H9 (cell line): ENCODE measurements around the gene FNDC3B. TPM values are rescaled to one million over a fixed set of nuclear protein-coding genes. Genes with fewer than 3 reads are reported as not detected.
A peak's percentile ranks its signal among the peaks of the same experiment; 100 is the strongest.

Experiments used
- DNase-seq: peaks from one replicate; pipeline ENCODE4 v3.0.0-alpha.2; 2017
- H2AFZ ChIP-seq: one replicate; pipeline ENCODE4 v1.6.1; 2013; ENCODE audit warnings: mild to moderate bottlenecking, low read length, control low read depth, moderate library complexity
- H2AK5ac ChIP-seq: 2 replicates; pipeline ENCODE4 v1.6.1; 2013; ENCODE audit warnings: low read length, control low read depth, mixed read lengths; ENCODE audit not compliant: insufficient read length
- H2BK120ac ChIP-seq: one replicate; pipeline ENCODE4 v1.6.1; 2013; ENCODE audit warnings: low read depth, mild to moderate bottlenecking, low read length, control low read depth, inconsistent platforms; ENCODE audit not compliant: poor library complexity, severe bottlenecking
- H2BK12ac ChIP-seq: 2 replicates; pipeline ENCODE4 v1.6.1; 2013; ENCODE audit warnings: low read length, control low read depth, mixed read lengths, low read depth; ENCODE audit not compliant: insufficient read length
- H2BK15ac ChIP-seq: 2 replicates; pipeline ENCODE4 v1.6.1; 2013; ENCODE audit warnings: low read depth, low read length, control low read depth
- H2BK20ac ChIP-seq: one replicate; pipeline ENCODE4 v1.6.1; 2013; ENCODE audit warnings: low read depth, mild to moderate bottlenecking, low read length, control low read depth, inconsistent platforms; ENCODE audit not compliant: poor library complexity, severe bottlenecking
- H2BK5ac ChIP-seq: 2 replicates; pipeline ENCODE4 v1.6.1; 2013; ENCODE audit warnings: low read length, control low read depth, mixed read lengths; ENCODE audit not compliant: insufficient read length
- H3K14ac ChIP-seq: 2 replicates; pipeline ENCODE4 v1.6.1; 2013; ENCODE audit warnings: low read length, control low read depth; ENCODE audit not compliant: insufficient read depth
- H3K18ac ChIP-seq: 2 replicates; pipeline ENCODE4 v1.6.1; 2013; ENCODE audit warnings: low read depth, mild to moderate bottlenecking, mixed read lengths, low read length, control low read depth; ENCODE audit not compliant: insufficient read length
- H3K23ac ChIP-seq: 2 replicates; pipeline ENCODE4 v1.6.1; 2013; ENCODE audit warnings: low read length, control low read depth, mixed read lengths, low read depth; ENCODE audit not compliant: insufficient read length
- H3K23me2 ChIP-seq: 2 replicates; pipeline ENCODE4 v1.6.1; 2013; ENCODE audit warnings: low read depth, mild to moderate bottlenecking, mixed read lengths, low read length, control low read depth; ENCODE audit not compliant: insufficient read length, poor library complexity, severe bottlenecking
- H3K27ac ChIP-seq: 2 replicates; pipeline ENCODE4 v1.5.1; 2013; ENCODE audit warnings: low read length, control low read depth, mixed read lengths, low read depth; ENCODE audit not compliant: insufficient read length
- H3K27me3 ChIP-seq: 2 replicates; pipeline ENCODE4 v1.6.1; 2013; ENCODE audit warnings: low read length, control low read depth, inconsistent platforms; ENCODE audit not compliant: insufficient read depth
- H3K4ac ChIP-seq: 2 replicates; pipeline ENCODE4 v1.6.1; 2013; ENCODE audit warnings: low read depth, mild to moderate bottlenecking, control low read depth, inconsistent platforms, low read length, moderate library complexity
- H3K4me1 ChIP-seq: 2 replicates; pipeline ENCODE4 v1.6.1; 2013; ENCODE audit warnings: low read length, control low read depth, inconsistent platforms; ENCODE audit not compliant: insufficient read depth
- H3K4me2 ChIP-seq: 2 replicates; pipeline ENCODE4 v1.6.1; 2013; ENCODE audit warnings: low read length, control low read depth, mixed read lengths; ENCODE audit not compliant: insufficient read length, insufficient read depth
- H3K56ac ChIP-seq: 2 replicates; pipeline ENCODE4 v1.6.1; 2013; ENCODE audit warnings: low read depth, mild to moderate bottlenecking, mixed read lengths, low read length, control low read depth; ENCODE audit not compliant: insufficient read length
- H3K79me1 ChIP-seq: 2 replicates; pipeline ENCODE4 v1.6.1; 2013; ENCODE audit warnings: low read depth, mild to moderate bottlenecking, moderate library complexity, low read length, control low read depth, inconsistent platforms; ENCODE audit not compliant: insufficient read depth, poor library complexity, severe bottlenecking
- H3K79me2 ChIP-seq: 2 replicates; pipeline ENCODE4 v1.6.1; 2013; ENCODE audit warnings: low read length, control low read depth, inconsistent platforms; ENCODE audit not compliant: insufficient read depth
- H3K9ac ChIP-seq: 2 replicates; pipeline ENCODE4 v1.6.1; 2013; ENCODE audit warnings: low read length, control low read depth, mixed read lengths; ENCODE audit not compliant: insufficient read length; ENCODE audit errors: extremely low read depth
- H3K9me3 ChIP-seq: one replicate; pipeline ENCODE4 v1.6.1; 2013; ENCODE audit warnings: low read depth, low read length, inconsistent platforms; ENCODE audit not compliant: control insufficient read depth
- H3T11ph ChIP-seq: one replicate; pipeline ENCODE4 v1.6.1; 2013; ENCODE audit warnings: mild to moderate bottlenecking, low read length, control low read depth, inconsistent platforms
- H4K20me1 ChIP-seq: one replicate; pipeline ENCODE4 v1.6.1; 2013; ENCODE audit not compliant: control insufficient read depth, insufficient read length, insufficient read depth
- H4K5ac ChIP-seq: 2 replicates; pipeline ENCODE4 v1.6.1; 2013; ENCODE audit warnings: low read depth, mild to moderate bottlenecking, mixed read lengths, low read length, control low read depth; ENCODE audit not compliant: insufficient read length
- H4K8ac ChIP-seq: replicated peaks from 2 replicates; pipeline ENCODE4 v1.6.1; 2013; ENCODE audit warnings: low read length, control low read depth, mixed read lengths, low read depth; ENCODE audit not compliant: insufficient read length
- H4K91ac ChIP-seq: 2 replicates; pipeline ENCODE4 v1.6.1; 2013; ENCODE audit warnings: low read depth, mild to moderate bottlenecking, moderate library complexity, mixed read lengths, low read length, control low read depth; ENCODE audit not compliant: insufficient read length
- H3K27ac Mint-ChIP-seq, 3 experiments: 2 replicates in 2 of 3; 3 replicates in 1 of 3; pipeline ENCODE4 v1.8.0; 2020 to 2021; ENCODE audit warnings: mixed read lengths in 3 of 3, mild to moderate bottlenecking in 1 of 3, moderate library complexity in 1 of 3
- H3K27me3 Mint-ChIP-seq: 2 replicates; pipeline ENCODE4 v1.8.0; 2021; ENCODE audit warnings: low read depth, mild to moderate bottlenecking, moderate library complexity, mixed read lengths
- H3K36me3 Mint-ChIP-seq, 3 experiments: 2 replicates in 2 of 3; 3 replicates in 1 of 3; pipeline ENCODE4 v1.8.0; 2020 to 2021; ENCODE audit warnings: low read depth in 3 of 3, mixed read lengths in 3 of 3; ENCODE audit not compliant: insufficient read depth in 1 of 3
- H3K4me1 Mint-ChIP-seq, 2 experiments: 2 replicates each; pipeline ENCODE4 v1.8.0; 2020; ENCODE audit warnings: mixed read lengths in 2 of 2
- H3K4me3 Mint-ChIP-seq, 2 experiments: 2 replicates in 1 of 2; 3 replicates in 1 of 2; pipeline ENCODE4 v1.8.0; 2020 to 2021; ENCODE audit warnings: mild to moderate bottlenecking in 2 of 2, mixed read lengths in 2 of 2, moderate library complexity in 1 of 2
- H3K9me3 Mint-ChIP-seq, 2 experiments: 2 replicates in 1 of 2; 3 replicates in 1 of 2; pipeline ENCODE4 v1.8.0; 2020; ENCODE audit warnings: mild to moderate bottlenecking in 2 of 2, mixed read lengths in 2 of 2, moderate library complexity in 1 of 2
- WGBS: extraction: QIAGEN DNeasy Blood & Tissue Kit; methylation state at CpG from one replicate; pipeline ENCODE4 v1.1.7; 2013; ENCODE audit warnings: missing lambda C conversion rate, low lambda C conversion rate, mixed read lengths; ENCODE audit not compliant: insufficient read length; ENCODE audit errors: extremely low coverage; 5-methylcytosine and 5-hydroxymethylcytosine counted together
- total RNA-seq: library from RNA; stranded (reverse); gene quantifications from 2 replicates; pipeline ENCODE4 v1.2.1, GENCODE V29; 2021
- TF ChIP-seq, protein P1 (sequence below): fragments of 200-600 bp; sonication (generic); conservative IDR thresholded peaks from 3 replicates; pipeline ENCODE4 v1.8.0; 2021; ENCODE audit warnings: antibody characterized with exemption, mild to moderate bottlenecking

FNDC3B gene
- total RNA-seq, 1 experiment from 2014 or later = 43.8 TPM

DNA sequence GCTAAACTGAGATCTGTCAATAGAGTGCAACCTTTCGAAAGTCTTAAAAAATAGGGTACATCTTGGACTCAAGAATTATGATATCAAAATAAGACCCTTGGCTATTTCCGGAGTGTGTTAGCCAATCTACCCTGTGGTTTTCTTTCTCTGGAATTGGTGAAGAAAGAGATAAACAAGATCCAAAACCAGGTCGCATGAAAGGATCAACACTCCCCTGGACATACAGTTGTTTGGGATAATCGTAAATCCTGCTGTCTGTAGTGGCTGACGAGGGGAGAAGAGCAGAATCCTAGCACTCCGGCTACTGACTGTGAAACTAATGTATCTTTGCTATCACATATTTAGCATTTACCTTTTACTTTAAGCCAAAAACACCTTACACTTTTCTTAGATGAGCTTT lies 30.9 kb downstream of the FNDC3B start:
- no CpG with 5 or more reads among the region's 6 CpGs for WGBS
- H4K91ac ChIP-seq = no peak overlapping the region

More for the DNA sequence above, 30.9 kb downstream of the FNDC3B start:
- Histone ChIP-seq H2AFZ (no peak overlapping the region), H2AK5ac (no peak overlapping the region), H3K23ac (no peak overlapping the region), H3T11ph (no peak overlapping the region), H4K8ac (no peak overlapping the region), H3K27ac (no peak overlapping the region), H3K18ac (no peak overlapping the region), H2BK20ac (no peak overlapping the region), H3K14ac (no peak overlapping the region), H3K56ac (no peak overlapping the region), H3K79me1 (no peaks in the 10 kb centered on the region), H3K27me3 (no peaks in the 10 kb centered on the region), H3K9me3 (no peaks in the 10 kb centered on the region), H2BK5ac (no peak overlapping the region), H4K20me1 (peaks cover 2% of the 10 kb centered on the region), H3K4ac (no peak overlapping the region), H4K5ac (no peak overlapping the region), H3K23me2 (no peaks in the 10 kb centered on the region), H2BK12ac (no peak overlapping the region), H3K4me1 (peaks cover 12% of the 10 kb centered on the region), H3K4me2 (no peak overlapping the region), H2BK120ac (no peak overlapping the region), H3K79me2 (peaks cover 28% of the 10 kb centered on the region; the same call in 1 of the 2 replicates), H2BK15ac (no peak overlapping the region), H3K9ac (no peak overlapping the region)
- Mint-ChIP-seq H3K4me3 (no peak overlapping the region), H3K36me3 (no peaks in the 10 kb centered on the region), H3K27me3 (no peaks in the 10 kb centered on the region), H3K9me3 (no peaks in the 10 kb centered on the region), H3K27ac (peak overlapping the region in 2 of 3 experiments; percentile 18 to 68; a peak in 4 of 7 replicates), H3K4me1 (peaks cover 56 to 59% of the 10 kb centered on the region in 2 experiments)
- no peak for DNase-seq
- TF ChIP-seq, protein P1, sequence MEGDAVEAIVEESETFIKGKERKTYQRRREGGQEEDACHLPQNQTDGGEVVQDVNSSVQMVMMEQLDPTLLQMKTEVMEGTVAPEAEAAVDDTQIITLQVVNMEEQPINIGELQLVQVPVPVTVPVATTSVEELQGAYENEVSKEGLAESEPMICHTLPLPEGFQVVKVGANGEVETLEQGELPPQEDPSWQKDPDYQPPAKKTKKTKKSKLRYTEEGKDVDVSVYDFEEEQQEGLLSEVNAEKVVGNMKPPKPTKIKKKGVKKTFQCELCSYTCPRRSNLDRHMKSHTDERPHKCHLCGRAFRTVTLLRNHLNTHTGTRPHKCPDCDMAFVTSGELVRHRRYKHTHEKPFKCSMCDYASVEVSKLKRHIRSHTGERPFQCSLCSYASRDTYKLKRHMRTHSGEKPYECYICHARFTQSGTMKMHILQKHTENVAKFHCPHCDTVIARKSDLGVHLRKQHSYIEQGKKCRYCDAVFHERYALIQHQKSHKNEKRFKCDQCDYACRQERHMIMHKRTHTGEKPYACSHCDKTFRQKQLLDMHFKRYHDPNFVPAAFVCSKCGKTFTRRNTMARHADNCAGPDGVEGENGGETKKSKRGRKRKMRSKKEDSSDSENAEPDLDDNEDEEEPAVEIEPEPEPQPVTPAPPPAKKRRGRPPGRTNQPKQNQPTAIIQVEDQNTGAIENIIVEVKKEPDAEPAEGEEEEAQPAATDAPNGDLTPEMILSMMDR = no peak
